NOMO-1 treated with dmso at 0.1 percent for 144 hours (cell line): ENCODE data around the gene HOXD10.

Experiments
- DNase-seq: peaks from one replicate; lab custom pipeline; 2025; ENCODE audit not compliant: unreplicated experiment; lab: John Stamatoyannopoulos, UW

Gene HOXD10

DNA sequence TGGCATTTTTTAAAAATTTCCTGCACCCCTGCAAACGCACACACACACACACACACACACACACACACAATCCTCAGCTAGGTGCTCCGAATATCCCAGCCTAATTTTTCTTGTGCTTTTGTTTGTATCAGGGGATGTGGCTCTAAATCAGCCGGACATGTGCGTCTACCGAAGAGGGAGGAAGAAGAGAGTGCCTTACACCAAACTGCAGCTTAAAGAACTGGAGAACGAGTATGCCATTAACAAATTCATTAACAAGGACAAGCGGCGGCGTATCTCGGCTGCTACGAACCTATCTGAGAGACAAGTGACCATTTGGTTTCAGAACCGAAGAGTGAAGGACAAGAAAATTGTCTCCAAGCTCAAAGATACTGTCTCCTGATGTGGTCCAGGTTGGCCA is 22.2 kb upstream of the HOXD10 start:
- DNase-seq: no peak

DNA sequence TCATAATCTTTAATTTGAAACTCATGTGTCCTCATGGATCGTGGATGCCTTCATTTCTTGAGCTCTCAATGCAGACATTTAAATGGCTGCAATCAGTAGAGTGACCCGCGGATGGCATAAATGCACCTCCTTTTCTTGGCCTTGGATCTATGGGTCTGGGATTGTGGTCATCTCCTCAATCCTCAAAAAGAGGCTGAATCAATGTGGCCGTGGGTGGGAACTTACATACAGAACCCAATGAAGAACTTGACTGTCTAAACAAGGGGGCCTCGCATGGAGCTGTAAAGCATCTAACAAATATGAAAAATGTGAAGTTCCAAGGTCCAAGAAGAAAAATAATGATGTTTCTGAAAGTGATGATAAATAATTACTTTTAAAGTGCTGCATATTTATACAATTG is 21.2 kb upstream of the HOXD10 start:
- no peak for DNase-seq

DNA sequence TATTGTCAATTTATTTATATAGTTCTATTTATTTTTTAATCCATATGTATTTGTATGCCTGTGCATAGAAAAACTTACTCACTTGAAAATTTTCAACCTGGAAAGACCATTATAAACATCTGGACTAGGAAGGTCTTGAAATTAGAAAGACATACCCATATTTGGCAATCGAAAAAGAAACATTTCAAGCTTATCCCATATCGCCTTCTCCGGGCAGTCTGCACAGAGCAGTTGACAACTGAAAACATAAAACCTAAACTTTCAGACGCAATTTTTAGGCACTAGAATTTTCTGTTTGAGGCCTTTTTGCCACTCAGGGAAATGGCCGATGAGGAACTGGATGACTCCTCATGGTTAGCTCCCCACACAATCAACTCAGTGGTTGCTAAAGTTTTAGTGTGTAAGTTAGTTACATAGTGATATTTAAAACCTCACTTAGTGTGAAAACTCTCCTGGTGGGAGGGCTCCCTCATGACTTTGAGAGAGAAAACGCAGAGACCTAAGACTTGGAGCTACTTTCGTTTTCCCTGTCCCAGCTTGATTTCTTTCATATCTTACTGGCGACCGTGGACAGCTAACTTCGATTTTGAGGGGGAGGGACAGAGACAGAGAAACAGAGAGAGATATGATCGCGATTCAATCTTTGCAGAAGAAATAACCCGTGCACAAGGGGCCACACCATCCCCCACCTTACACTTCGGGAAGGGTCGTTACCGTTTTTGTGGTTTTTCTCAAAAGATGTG is 20.2 kb upstream of the HOXD10 start:
- no peak for DNase-seq

DNA sequence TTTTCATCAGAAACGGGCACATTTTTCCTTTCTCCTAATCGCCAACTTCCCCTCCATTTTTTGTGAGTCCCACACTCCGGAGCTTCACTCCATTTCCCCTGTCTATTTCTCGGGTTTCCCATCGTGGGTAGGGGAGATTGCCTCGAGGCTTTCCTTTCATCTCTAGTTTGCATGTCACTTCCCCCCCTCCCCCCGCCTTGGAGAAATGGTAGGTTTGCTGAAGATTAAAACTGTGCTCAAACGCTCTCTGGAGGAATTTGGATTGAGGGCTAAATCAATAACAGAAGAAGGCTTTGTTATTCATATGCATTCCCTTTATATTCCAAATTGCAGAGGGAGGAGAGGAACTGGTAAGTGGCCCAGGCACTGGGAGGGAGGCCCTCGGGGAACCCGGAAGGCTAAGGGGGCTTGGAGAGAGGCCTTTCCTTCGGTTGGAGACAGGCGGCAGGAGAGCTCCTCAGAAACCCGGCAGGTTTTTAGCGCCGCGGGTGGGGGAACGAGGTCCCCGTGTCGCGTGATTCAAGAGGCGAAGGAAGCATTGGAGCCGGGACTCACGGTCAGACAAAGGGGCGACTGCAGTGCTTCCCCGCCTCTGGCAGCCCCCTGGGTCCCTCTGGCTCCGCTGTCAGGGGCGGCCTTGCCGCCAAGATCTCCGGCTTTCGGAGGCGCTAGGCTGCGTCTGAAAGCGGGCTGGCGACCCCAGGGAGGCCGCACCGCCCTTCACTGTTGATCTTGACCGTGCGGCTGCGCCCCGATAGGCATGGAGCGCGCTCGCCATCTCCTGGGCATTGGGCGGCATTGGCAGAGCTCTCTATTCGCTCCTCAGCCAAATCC is 19.4 kb upstream of the HOXD10 start:
- DNase-seq: peak; percentile 51

DNA sequence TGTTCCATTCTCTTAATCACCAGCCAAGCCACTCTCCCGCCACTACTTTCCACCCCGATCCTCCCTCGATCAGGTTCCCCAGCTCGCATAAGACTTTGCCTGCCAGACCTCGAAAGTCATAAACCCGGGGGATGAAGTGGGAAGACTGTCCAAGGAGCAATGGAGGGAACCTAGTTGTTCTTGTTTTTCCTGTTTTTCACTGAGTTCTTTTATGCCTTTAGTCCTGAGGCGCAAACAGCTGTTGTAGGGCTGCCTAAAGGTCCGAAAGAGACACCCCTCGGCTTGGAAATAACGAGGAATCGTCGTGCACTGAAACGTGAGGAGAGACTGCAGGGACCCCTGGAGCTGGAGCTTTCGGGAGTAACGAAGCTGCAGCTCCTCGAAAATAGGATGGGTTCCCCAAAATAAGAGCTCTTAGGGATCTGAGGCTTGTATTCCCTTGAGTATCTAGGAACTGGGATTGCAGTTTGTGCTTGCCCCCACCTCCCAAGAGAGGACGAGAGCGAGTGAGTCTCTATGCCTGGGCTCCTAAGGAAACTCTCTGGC is 18.7 kb upstream of the HOXD10 start:
- no peak for DNase-seq

DNA sequence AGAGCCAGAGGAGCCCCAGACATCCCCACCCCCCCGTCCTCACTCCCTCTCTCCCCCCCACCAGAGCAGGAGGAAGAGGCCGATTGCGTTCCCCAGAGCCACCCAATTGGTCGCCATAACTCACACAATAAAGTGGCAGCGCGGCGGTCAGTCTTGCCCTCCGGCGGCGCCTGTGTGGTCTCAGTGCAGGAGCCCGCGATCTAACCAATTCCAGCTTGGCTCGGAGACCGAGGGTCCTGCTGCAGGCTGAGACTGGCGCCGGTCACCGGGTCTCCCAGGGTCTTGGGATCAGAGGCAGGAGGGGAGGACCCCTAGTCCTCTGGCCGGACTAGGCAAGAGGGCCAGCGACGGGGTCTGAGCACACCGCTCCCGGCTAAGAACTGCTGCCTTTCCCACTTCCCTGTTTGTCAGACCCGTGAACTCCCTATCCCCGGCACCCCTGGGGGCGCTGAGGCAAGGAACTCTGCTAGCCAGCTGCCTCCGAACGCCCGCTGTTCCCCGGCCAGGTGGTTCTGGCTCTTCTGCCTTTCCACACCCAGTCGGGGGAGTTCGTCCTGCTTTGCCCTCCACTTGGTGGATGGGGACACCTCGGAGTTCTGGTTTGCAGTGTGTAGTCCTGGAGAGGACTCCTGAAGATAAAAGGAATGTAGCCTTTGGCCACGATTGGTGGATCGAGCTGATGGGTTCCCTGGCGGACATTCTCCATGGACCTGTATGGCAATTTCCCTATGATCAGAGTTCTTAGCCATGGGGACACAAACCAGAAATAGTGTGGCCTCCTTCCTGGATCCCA is 18.0 kb upstream of the HOXD10 start:
- no peak for DNase-seq

DNA sequence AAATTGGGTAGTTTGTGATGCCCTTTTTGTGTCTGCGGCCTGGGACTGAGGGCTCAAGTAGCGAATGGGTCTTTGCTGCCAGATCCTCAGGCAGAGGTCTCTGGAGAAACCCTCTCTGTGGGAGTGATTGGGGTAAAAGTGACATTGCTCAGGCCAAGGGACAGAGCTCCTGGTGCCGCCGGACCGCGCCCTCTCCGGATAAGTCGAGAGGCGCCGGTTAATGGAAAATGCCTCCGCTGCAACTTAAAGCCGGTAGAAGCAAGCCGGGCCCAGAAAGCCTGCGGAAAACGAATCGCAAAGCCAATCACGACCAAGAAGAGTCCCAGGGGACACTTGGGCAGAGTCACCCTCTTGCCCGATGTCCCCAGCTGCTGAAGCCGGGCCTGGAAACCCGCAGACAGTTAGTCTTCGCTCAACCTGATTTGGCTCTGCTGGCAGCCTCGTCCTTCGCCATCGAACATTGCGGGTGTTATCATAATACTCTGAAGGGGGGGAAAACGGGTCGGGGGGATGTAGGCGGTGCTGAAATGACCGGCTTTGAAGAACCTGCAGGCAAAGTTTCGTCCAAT is 17.3 kb upstream of the HOXD10 start:
- no peak for DNase-seq

DNA sequence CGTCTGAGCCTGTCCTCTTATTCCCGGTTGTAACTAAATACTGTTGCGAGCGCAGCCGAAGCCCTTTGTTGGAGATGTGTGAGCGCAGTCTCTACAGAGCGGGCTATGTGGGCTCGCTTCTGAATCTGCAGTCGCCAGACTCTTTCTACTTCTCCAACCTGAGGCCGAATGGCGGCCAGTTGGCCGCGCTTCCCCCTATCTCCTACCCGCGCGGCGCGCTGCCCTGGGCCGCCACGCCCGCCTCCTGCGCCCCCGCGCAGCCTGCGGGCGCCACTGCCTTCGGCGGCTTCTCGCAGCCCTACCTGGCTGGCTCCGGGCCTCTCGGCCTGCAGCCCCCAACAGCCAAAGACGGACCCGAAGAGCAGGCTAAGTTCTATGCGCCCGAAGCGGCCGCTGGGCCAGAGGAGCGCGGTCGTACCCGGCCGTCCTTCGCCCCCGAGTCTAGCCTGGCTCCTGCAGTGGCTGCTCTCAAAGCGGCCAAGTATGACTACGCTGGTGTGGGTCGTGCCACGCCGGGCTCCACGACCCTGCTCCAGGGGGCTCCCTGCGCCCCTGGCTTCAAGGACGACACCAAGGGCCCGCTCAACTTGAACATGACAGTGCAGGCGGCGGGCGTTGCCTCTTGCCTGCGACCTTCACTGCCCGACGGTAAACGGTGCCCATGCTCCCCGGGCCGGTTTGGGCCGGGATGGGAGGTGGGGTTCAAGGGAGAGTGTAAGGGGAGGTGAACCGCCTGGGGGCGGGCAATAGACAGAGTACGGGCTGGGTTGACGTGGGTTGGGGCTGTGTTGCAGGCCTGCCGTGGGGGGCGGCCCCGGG is 16.6 kb upstream of the HOXD10 start, which contains the start of gene HOXD12:
TSS of gene HOXD12 (plus strand) at position 68 of the 819 bp plus-strand sequence. CDS start at position 75, 7 bp downstream.
- no peak for DNase-seq

DNA sequence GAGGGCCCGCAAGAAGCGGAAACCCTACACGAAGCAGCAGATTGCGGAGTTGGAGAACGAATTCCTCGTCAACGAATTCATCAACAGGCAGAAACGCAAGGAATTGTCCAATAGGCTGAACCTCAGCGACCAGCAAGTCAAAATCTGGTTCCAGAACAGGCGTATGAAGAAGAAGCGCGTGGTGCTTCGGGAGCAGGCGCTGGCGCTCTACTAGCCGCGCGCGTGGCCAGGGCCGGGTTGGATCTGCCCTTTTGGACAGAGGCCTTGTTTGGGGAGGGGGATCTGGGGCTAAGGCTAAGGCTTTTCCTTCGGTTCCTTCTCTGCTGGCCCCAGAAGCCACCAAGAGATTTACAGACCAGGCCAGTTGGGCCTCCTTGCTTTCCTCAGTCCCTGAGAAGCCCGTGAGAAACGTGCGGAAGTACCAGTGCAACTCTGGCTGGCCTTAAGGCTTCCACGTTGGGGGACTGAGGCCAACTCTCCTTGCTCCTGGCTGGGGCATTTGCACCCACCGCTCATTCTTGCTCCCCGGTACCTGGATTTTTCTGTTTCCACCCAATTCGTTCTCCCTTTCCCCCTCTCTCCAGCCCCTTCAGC is 15.9 kb upstream of the HOXD10 start:
- DNase-seq: no peak

DNA sequence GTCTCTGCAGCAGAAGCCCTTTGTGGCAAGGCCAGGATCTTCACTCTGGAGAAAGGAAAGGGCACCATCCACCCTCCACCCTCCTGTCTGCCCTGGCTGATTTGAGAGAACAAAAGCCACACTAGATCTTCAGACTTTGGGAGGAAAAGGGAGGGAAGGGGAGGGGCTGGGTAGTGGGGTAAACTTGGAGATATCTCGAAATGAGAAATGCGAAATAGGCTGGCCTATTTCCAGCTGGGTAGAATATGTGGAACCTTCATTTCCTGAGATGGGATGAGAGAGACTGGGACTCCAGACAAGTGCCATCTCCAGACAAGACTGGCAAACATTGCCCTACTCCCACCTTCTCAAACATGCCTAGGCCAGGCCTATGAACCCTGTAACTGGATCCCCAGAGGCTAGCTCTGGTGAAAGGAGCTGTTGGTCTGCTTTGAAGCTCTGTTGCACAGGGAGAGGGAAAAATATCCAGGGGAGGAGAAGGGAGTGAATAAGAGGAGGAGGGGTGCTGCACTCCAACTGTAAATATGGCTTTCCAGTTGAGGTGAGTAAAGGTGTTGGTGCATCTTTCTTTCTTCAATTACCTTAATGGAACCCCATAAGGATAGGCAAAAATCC is 15.3 kb upstream of the HOXD10 start:
- no peak for DNase-seq

DNA sequence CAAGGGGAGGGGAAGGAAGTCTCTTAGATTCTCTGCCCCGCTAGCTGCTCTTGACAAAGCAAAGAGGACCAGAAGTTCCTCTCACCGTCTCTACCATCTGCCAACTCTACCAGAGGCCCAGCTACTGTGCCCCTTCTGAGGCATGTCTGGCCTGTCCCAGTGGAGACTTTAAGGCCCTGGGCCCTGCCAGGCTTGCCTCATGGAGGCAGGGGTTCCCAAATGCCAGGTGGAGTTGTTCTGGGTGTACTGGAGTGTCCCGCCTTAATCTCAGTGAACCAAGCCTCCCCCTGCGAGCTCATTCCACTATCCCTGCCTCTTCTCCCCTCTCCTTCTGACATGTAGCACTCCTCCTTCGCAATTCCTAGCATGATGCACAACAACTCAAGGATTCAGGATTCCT is 14.7 kb upstream of the HOXD10 start:
- DNase-seq: no peak

DNA sequence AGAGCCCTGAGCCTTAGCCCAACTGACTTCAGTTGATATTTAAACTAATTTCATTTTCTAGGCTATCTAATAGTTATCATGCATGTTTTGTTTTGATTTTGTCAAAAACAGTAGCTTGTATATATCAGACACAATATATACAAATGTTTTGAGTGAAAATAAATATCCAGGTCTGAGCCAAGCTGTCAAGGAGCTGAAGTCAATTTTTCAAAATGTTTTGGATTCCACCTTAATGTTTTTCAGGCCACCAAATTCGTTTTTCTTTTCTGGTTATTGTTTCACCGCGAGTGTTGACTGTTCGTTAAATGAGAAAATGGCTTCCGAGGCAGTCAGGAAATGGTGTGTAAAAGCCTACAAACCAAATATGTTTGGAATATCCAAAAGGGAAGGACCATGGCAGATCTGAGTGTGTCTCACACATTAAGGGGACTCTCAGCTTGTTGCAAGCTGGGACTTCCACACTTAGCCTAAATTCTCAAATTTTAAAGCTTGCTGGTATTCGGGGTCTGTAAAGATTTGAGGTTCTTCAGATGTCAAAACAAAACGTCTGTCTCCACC is 14.2 kb upstream of the HOXD10 start:
- DNase-seq: no peak

DNA sequence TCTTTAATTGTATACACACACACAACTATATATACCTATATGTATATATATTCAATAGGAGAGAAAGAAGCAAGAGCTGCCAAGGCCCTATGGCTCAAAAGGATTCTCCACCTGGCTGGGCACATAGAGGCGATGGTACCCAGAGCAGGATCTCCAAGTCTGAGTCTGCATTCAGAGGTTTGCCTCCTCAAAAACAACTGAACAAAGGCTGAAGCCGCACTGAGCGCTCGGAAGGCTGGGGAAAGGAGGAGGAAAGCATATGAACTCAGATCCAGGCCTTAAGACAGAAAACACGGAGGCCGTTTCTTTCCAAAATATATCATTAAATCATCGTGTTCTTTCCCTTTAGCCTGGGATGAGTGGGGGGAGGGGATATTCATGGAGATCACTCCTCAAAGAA is 13.4 kb upstream of the HOXD10 start:
- no peak for DNase-seq

DNA sequence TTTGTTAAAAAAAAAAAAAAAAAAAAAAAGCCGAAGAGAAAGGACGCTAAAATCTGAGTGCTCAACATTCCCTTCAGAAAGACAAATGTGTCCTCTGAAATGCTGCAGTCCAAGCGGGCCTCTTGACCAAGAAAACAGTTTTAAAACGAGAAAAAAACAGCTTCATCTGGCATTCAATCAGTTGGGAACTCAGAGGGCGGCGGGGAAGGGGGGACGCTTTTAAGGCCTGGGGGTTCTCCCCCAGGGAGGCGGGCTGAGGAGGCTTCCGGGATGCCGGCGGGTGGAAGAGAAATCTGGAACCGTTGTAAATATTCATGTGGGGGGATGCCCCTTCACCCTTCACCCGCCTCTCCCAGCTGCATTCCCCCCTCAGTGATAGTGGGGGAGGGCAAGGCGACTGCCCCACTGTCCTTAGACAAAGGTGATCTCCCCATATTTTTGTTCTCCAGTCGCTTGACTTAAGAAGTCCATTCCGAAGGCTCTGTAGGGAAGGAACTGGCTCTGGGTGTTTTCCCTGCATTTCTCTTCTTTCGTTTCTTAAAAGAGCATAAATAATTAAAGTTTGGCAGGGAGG is 12.7 kb upstream of the HOXD10 start:
- DNase-seq: no peak

DNA sequence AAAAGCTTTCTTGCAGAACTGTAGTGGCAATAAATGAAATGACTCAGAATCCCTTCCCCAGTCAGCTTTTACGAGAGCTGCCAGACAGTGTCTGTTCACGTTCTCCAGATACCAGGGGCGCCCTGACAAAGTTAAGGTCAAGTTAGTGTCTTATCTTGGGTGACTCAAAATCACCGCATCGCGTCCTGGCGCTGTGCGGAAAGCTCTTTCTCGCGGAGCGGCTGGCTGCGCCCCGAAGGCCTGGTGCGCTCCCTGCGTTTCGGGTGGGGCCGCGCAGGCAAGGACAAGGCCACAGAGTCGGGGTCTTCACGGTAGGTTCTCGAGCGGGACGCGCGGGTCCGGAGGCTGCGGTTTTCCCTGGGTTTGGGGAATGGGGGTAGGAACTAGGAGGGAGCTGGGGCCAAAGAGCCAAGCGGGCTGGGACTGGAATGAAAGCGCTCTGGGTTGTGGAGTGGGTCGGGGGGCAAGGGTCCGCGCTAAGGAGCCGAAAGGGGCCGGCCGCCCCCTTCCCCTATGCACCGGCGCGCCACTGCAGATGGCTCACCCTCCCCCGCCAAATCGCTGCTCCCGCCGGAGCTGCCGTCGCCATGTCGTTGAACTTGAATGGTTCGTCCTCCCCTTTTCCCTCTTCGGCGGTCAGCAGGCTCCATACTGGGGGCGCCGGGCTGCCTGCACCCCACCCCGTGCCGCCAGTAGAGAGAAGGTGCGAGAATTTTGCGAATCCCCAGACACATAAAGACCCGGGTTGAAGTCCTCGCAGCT is 12.1 kb upstream of the HOXD10 start:
- DNase-seq: no peak

DNA sequence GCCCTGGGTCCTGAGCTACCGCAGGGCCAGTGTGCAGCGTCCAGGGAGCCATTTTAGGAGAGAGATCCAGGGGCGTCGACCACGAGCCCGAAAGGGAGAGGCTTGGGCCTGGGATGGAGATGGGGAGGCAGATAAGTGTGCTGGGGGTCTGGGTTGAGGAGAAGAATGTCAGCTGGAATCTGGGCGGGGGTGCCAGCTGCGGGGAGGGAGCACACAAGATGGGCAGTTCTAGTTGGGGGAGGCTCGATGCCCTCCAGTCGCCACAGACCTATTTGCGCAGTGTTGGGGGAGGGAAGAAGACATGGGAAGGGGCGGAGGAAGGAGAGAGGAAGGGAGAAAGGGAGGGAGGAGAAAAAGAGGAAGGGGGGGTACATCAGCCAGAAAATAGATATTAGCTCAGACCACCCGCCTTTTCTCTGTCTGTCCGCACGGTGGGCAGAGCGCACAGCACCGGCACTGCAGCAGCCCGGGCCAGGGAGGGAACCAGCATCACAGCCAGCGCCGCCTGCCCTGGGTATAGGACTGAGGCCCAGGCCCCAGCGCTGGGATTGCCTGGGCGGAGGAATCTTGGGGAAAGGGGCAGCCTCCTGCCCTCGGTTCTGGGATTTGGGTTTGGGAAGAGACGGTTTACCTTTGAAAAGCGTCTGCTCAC is 11.4 kb upstream of the HOXD10 start:
- DNase-seq: no peak
